HG02852 (cell line): ENCODE data around the gene XPNPEP1.

Experiments used
- ATAC-seq: cut with Tn5 transposase; IDR thresholded peaks from one replicate; pipeline ENCODE4 v1.9.1; 2021; ENCODE audit warnings: mild to moderate bottlenecking, moderate library complexity; ENCODE audit not compliant: unreplicated experiment

XPNPEP1 gene

GRCh38 chr10:109922976-109923921 is at the start of gene XPNPEP1:
Gene XPNPEP1 (minus strand): TSS chr10:109923511. CDS start chr10:109923433, 78 bp downstream.
- peak; percentile 96 for ATAC-seq

GRCh38 chr10:109972372-109973001 is 49.2 kb upstream of the XPNPEP1 start:
- no peak for ATAC-seq

- no peak for ATAC-seq
Measured at GRCh38 chr10:109971634-109972033, 48.3 kb upstream of the XPNPEP1 start.

- ATAC-seq, result no peak
Measured at GRCh38 chr10:109969760-109970346, 46.5 kb upstream of the XPNPEP1 start.

GRCh38 chr10:109968953-109969759 is 45.8 kb upstream of the XPNPEP1 start:
- no peak for ATAC-seq

GRCh38 chr10:109967739-109968088 is 44.4 kb upstream of the XPNPEP1 start:
- no peak for ATAC-seq

- ATAC-seq, result no peak
Measured at GRCh38 chr10:109966961-109967738, 43.8 kb upstream of the XPNPEP1 start.

- no peak for ATAC-seq
Measured at GRCh38 chr10:109964318-109964717, 41.0 kb upstream of the XPNPEP1 start.

- no peak for ATAC-seq
Measured at GRCh38 chr10:109963439-109963838, 40.1 kb upstream of the XPNPEP1 start.

- no peak for ATAC-seq
Measured at GRCh38 chr10:109962247-109962646, 38.9 kb upstream of the XPNPEP1 start.

GRCh38 chr10:109961174-109962001 is 38.1 kb upstream of the XPNPEP1 start:
- ATAC-seq, result no peak

- no peak for ATAC-seq
Measured at GRCh38 chr10:109960682-109961081, 37.4 kb upstream of the XPNPEP1 start.

- no peak for ATAC-seq
Measured at GRCh38 chr10:109959259-109960145, 36.2 kb upstream of the XPNPEP1 start.

- ATAC-seq, result no peak
Measured at GRCh38 chr10:109958059-109958458, 34.7 kb upstream of the XPNPEP1 start.

GRCh38 chr10:109957092-109957797 is 33.9 kb upstream of the XPNPEP1 start:
- peak; percentile 96 for ATAC-seq

- peak; percentile 75 for ATAC-seq
Measured at GRCh38 chr10:109956454-109957091, 33.3 kb upstream of the XPNPEP1 start.

- ATAC-seq, result no peak
Measured at GRCh38 chr10:109953766-109954165, 30.5 kb upstream of the XPNPEP1 start.
